Dermis microvascular lymphatic vessel endothelial cell (primary cell): ENCODE results near the gene SOX10. TPM values are rescaled to one million over a fixed set of nuclear protein-coding genes. Genes with fewer than 3 reads are reported as not detected.
"Not testable (repeated sequence)": the region's sequence is repeated elsewhere in the genome, so short reads cannot be mapped to it uniquely, and the experiment has no call there.

ENCODE experiments used
- DNase-seq, 2 donors: peaks; one replicate each; pipeline versions ENCODE4 v3.0.0 to v3.0.0-alpha.2; 2010; ENCODE audit warnings: low read depth in 2 of 2
- total RNA-seq: library from RNA; depleted of rRNA; stranded (reverse); fragments of >200 nt; gene quantifications from 2 replicates; pipeline ENCODE4 v1.2.1, GENCODE V29; 2014

SOX10 gene
- total RNA-seq, 1 donor from 2014 or later: not detected

DNA sequence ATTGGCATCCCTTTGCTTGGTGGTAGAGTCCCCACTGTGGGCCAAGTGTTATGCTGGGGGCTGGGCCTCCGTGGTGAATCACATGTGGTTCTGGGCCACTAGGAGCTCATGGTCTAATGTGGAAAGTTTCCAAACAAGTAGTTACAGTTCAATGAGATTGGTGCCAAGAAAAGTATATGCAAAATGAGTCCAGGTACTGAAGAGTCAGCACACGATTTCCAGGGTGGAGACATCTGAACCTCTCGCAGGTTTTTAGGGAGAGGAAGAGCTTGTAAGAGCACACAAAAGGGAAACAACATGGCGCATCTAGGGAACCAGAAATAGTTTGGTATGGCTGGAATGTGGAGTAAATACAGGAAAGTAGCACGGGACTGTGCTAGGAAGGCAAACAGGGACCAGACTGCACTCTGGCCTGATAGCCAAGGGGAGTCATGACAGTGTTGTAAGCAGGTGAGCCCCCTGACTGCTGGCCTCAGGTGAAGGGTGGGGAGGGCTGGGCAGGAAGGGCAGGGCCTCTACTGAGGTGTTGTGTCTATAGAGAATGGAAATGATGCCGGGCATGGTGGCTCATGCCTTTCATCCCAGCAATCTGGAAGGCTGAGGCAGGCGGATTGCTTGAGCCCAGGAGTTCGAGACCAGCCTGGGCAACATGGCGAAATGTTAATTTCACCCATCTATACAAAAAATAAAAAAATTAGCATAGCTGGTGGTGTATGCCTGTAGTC lies 18.3 kb downstream of the SOX10 start:
- peak; percentile 45 to 71 for DNase-seq

DNA sequence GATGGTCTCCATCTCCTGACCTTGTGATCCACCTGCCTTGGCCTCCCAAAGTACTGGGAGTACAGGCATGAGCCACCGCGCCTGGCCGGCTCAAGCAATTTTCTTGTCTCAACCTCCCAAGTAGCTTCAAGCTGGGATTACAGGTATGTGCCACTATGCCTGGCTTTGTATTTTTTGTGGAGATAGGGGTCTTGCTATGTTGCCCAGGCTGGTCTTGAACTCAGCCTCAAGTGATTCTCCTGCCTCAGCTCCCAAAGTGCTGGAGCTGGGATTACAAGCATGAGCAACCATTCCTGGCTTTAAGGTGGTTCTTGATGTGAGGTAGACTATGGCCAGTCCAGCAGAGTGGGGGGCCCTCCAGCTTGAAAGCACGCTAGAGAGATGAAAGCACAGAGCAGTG lies 23.3 kb downstream of the SOX10 start:
- DNase-seq: no peak

DNA sequence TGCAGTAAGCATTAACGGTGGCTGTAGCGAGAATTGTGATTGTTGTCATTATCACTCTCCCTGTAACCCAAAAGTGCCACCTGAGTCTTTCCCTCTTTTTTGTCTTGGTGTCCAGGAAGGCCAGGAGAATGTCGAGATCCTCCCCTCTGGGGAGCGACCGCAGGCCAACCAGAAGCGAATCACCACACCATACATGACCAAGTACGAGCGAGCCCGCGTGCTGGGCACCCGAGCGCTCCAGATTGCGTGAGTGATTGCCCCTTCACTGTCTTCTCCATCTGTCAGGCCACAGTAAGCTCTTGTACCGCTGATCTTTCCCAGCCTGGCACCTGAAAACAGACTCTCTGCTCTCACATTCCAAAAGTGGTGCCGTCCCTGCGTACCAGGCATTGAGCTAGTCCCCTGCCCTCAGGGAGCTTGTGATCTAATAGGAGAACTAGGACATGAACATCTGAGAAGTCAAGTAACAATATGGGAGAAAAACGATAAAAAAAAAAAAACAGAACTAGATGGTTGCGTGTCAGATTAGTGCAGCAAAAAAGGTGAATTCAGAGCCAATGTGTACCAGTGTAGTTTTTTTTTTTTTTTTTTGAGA lies 25.0 kb downstream of the SOX10 start:
- no peak for DNase-seq

DNA sequence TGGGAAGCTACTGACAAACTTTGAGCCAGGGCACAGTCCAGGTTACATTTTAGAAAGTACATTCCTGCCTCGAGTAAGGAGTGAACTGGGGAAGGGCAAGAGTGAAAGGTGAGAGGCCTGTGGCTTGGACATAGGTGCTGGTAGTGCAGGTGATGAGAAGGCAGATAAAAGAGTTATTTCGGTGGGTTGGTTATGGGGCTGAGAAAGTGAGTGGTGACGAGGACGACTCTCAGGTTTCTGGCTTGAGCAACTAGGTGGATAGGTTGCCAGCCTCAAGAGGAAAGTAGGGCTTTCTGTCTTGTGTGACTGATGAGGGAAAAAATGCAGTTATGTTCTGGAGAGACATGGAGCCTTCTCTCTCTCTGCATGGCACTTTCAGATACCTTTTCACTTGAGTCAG lies 27.1 kb downstream of the SOX10 start:
- DNase-seq: no peak

DNA sequence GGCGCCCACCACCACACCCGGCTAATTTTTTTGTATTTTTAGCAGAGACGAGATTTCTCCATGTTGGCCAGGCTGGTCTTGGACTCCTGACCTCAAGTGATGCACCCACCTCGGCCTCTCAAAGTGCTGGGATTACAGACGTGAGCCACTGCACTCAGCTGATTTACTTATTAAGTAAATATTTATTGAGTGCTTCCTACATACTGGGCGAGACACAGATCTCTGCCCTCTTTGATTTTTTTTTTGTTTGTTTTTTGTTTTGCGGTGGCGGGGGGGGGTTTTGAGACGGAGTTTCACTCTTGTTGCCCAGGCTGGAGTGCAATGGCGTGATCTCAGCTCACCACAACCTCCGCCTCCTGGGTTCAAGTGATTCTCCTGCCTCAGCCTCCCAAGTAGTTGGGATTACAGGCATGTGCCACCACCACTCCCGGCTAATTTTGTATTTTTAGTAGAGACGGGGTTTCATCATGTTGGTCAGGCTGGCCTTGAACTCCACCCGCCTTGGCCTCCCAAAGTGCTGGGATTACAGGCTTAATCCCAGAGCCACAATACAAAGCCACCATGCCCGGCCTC lies 28.4 kb downstream of the SOX10 start:
- not testable (repeated sequence) for DNase-seq

DNA sequence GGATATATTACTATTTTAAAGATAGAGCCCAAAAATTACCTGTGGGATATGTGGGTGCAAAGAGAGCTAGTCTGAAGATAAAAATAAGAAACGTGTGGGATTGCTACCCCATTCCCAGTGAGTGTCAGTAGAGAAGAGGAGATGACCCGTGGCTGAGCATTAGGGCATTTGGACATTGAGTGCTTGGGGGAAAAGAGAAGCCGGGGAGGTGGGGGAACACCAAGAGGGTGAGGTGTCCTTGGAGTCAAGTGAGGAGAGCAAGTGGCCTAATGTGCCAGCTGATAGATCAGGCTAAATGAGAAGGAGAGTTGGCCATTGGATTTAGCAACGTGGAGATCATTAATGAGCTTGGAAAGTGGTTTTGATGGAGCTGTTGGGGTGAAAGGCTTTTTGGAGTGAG lies 29.7 kb downstream of the SOX10 start:
- DNase-seq: no peak

DNA sequence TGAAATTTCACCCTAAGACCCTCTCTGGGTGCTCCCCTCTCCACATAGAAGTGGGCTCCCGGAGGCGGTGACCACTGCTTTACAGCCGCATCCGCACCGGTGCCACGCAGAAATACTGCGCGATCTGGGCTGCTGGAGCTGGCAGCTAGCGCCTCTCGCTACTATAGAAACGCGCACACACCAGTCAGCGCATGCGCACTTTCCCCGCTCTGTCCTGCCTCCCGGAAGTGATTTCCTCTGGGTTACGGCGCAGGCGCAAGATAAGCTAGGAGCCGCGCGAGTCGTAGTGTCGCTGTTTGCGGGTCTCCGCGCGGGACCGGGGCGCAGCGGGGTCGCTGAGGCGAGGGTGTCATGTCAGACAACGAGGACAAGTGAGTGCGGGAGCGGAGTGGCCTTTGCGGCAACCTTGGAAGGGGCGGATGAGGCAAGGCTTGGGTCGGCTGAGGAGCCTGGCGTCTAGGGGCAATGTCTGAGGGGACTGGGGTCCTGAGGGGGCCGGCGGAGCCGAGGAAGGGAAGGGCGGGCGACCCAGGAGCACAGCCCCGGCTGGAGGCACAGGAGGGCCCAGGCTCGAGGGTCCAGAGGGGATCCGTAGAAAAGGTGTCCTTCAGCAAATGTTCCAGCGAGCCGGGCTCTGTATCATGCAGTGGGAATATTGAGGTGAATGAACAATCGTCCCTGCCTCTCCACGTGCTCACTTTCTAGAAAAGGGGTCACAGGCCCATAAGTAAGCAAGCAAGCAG lies 30.7 kb downstream of the SOX10 start, which contains the start of the genes C22orf23 and POLR2F:
C22orf23 (minus strand) TSS at position 165 of the 743 bp plus-strand sequence. CDS start 452 bp downstream, outside the sequence.
POLR2F (plus strand) TSS at position 263 of the 743 bp plus-strand sequence; CDS start at position 352, 89 bp downstream.
- DNase-seq: peak; percentile 93 to 95

DNA sequence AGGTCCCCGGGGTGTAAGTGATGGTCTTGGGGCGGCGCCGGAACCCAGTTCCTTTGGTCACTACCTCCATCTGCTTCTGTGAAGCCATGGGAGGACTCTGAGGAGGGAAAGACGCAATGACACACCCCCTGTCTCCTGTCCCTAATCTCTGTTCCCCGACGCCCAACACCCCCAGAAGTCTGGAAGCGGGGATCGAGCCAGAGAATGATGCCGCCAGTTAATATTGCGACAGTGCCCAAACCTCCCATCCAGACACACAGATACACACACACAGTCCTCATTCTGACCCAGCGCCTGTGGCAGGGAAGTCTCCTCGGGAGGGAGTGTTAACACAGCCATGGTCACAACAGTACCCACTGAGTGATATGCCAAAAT lies 31.3 kb downstream of the SOX10 start:
- DNase-seq: no peak

DNA sequence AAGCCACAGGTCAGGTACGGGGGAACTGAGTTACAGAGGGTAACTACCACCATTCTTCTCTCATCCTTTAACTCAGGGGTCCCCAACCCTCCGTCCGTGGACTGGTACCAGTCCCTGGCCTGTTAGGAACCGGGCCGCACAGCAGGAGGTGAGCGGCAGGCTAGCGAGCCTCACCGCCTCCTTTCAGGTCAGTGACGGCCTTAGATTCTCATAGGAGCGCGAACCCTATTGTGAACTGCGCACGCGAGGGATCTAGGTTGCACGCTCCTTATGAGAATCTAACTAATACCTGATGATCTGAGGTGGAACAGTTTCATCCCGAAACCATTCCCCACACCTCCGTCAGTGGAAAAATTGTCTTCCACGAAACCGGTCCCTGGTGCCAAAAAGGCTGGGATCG lies 31.7 kb downstream of the SOX10 start:
- not testable (repeated sequence) for DNase-seq

DNA sequence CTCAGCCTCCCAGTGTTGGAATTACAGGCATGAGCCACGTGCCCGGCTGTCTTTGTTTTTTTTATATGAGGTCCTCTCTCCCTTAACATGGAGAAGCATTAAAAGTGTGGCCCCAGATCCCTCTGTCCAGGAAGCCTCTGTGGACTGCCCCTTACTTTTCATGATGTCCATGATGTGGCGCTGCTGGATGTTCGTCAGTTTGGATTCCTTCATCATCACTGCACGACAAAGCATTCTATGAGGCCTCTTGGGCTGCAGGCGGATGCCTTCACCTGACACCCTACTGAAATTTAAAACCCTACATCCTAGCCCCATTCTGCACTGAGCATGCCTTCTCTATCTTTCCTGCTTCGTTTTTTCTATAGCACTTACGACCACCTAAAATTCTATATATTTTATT lies 33.0 kb downstream of the SOX10 start:
- no peak for DNase-seq

DNA sequence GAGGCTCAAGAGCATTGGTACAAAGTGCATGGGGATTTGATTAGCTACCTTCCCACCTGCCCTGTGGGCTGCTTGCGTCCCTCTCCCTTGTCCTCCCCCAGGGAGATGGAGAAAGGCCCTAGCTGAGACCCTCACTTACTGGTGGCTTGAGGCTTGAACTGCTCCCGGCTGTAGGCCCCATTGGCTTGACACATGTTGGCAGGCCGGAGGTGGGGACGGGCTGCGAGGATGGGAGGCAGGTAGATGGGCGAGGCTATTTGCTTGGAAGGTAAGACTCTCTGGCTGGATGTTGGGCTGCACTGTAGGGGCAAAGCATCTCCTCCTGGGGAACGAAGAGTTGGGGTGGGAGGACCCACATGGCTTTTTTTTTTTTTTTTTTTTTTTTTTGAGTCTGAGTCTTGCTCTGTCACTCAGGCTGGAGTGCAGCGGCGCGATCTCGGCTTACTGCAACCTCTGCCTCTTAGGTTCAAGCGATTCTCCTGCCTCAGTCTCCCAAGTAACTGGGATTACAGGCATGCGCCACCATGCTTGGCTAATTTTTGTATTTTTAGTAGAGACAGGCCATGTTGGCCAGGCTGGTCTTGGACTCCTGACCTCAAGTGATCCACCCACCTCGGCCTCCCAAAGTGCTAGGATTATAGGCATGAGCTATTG lies 37.1 kb downstream of the SOX10 start:
- not testable (repeated sequence) for DNase-seq

DNA sequence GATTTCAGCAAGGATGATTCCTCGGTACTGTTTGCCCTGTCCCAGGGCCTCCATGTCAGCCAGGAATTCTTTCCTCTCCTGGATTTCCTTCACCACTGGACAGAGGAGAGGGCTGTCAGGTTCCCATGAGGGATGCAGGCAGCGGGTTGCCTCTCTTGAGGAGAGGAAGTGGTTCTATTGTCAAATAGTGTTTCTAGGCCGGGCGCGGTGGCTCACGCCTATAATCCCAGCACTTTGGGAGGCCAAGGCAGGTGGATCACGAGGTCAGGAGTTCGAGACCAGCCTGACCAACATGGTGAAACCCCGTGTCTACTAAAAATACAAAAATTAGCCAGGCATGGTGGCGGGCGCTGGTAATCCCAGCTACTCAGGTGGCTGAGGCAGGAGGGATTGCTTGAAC lies 39.9 kb downstream of the SOX10 start:
- not testable (repeated sequence) for DNase-seq

DNA sequence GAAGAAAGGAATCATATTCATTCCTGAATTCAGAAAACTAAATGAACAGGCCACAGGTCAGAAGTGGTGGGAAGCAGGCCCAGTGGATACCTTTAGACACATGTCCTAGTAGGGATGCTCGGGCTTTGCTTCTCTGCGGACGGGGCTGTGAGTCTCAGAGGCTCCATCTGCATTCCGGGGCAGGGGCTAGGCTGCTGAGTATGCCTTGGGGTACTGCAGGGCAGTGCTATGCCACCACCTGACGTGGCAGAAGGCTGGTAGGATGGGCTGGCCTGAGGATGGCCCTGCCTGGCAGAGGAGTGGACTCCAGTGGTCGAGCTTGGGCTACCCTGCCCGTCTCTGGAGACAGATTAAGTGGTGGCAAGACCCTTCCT lies 40.5 kb downstream of the SOX10 start:
- no peak for DNase-seq

DNA sequence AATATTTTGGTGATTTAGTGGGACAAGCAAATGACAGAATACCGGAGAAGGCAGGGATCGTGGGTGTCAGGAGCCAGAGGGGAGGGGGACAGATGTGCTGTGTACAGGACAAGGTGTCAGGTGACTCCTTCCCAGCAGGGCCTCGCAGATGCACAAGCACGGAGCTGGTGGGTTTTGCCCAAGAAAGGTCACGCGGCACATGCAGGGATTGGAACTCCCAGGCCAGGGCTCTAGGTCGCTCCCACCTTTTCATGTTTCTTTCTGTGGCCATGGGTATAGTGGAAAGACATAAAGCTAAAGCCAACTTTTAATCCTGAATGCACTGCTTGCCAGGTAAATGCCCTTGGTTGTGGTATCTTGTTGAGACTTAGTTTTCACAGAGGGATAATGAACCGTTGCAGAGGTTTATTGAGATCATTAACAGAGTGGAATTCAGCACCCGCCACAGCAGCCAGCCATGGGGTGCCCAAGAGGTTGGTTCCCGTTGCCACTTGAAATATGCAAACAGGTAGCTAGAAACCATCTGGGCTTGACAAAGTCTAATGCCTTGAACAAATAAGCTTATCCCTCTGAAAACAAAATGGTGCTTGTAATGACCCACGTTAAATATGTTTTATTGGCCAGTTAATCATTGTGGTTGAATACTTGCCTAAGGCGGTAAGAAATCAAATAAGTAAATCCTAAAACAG lies 41.1 kb downstream of the SOX10 start:
- no peak for DNase-seq

DNA sequence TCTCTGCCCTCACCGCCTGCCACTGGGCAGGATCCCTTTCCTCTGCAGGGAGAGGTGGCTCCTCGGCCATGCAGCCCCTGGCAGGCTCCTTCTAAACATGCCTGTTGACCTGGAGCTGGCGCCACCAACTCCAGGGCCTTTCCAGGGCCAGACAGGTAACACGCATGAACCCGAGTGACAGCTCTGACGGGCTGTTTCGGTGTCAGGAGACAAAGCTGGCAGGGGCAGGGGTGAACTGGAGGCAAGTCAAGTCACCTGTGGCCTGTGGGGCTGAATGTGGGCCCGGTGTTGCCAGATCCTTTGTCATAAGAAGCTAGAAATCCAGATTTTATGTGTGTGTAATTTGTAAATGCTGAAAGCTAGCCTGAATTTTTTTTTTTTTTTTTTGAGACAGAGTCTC lies 42.2 kb downstream of the SOX10 start:
- DNase-seq: no peak

DNA sequence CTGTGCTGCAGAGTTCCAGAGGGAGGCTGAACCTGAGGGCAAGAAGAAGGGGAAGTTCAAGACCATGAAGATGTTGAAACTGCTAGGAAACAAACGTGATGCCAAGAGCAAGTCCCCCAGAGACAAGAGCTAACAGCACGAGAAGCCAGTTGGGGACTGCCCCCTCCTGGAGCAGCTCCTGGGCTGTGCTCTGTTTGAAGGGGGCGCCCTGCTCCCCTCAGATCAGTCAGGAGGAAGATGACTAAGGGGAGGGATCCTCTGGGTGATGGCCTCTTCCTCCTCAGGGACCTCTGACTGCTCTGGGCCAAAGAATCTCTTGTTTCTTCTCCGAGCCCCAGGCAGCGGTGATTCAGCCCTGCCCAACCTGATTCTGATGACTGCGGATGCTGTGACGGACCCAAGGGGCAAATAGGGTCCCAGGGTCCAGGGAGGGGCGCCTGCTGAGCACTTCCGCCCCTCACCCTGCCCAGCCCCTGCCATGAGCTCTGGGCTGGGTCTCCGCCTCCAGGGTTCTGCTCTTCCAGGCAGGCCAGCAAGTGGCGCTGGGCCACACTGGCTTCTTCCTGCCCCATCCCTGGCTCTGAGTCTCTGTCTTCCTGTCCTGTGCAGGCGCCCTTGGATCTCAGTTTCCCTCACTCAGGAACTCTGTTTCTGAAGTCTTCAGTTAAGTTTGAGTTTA lies 43.5 kb downstream of the SOX10 start:
- DNase-seq: peak in 1 of 2 donors; percentile 35

DNA sequence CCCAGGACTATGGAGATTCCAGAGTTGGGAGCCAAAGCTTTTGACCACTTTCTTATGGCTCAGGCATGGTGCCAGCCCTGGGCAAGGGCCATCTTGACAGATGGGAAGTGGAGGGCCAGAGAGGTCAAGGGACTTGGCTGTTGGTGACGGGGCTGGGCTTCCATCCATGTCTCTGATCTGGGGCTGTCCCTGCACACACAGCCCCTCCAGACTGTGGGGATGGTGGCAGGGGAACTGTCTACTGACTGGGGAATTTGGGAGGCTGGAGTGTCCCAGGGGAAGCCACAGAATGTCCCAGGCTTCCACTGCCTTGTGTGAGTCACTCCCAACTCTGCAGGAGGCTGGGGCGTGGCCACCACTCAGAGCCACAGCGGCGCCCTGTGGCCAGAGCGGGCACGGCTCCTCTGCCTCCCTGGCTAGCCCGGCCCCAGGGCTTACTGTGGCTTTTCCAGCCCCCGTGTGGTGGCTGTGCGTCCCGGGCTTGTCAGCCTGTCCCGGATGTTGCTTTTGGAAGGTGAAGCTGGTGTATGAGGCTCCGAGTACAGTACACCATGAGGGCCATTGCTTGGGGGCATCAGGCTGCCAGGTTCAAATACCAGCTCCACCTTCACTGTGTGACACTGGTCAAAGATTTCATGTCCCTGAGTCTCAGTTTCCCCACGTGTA lies 50.5 kb downstream of the SOX10 start:
- DNase-seq: peak; percentile 81 to 94

DNA sequence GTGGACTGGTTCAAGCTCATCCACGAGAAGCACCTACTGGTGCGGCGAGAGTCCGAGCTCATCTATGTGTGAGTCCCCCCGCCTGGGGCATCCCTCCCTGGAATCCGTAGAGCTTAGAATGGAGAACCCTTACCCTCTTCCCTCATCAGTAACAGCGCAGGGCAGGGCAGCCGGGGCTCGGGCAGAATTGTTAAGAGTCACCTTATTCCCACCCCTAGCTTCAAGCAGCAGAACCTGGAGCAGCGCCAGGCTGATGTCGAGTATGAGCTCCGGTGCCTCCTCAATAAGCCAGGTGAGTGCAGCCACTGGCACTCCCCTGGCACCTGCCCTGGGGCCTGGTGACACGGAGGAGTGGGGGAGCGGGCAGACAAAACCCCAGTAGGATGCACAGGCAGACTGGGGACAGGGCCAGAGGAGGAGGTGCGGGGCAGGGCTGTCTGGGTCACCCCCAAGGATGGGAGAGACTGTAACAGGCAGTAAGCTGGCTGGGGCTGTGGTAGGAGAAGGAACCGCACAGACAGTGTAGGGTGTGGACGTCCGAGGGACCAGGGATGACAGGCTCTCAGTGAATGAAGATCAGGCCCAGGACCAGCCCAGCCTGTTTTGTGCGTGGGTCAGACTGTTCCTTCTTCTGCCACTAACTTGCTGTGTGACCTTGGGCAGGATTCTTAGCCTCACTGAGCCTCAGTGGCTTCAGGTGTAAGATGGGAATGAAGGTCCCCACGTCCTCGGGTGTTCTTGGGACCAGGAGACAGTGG lies 51.4 kb downstream of the SOX10 start:
- no peak for DNase-seq

DNA sequence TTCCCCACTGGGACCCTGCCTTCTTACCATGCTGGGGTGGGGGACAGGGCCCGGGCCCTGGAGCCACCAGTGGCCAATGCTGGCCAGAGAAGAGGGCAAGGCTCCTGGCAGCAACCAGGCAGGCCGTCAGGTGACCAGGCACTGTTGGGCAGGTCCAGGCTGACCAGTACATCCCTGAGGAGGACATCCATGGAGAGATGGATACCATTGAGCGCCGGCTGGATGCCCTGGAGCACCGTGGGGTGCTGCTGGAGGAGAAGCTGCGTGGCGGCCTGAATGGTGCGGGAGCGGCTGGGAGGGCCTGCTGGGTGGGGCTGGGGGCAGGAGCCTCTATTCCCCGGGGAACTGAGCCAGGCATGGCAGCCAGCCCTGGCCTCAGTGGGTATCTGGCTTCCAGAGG lies 52.0 kb downstream of the SOX10 start:
- no peak for DNase-seq
